ENCODE measurements around the gene TNS1.

GRCh38 chr2:217759991-217760390 is 242.8 kb downstream of the TNS1 start:
- TF ChIP-seq CTCF (IDR thresholded peaks at IDR 0.05) (no peak), POLR2A (IDR thresholded peaks at IDR 0.05) (no peak)

Measured in thyroid gland (tissue), 4 donors.